Measurements from ENCODE around the gene MRPL3. TPM values are rescaled to one million over a fixed set of nuclear protein-coding genes. Genes with fewer than 3 reads are reported as not detected.

The MRPL3 gene
- total and polyA plus RNA-seq, 10 of the 15 experiments (the other 5 are each of a cell fraction or from before 2014, with no cell fraction given) = 91.6 to 307 (median 198) TPM

DNA sequence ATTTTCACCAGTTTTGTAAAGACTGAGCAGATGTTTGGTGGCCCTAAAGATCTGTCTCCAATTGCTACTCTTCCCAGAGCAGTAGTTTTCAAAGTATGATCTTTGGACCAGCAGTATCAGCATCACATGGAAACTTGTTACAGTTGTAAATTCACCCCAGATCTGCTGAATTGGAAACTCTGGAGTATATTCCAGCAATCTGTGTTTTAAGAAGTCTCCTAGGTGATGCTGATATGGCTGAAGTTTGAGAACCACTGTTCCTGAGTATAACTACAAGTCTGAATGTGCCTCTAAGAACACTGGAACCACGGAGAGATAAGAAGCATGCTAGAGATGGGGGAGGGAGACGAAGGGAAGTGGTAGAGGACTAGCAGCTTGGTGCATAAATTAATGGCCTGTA is 75.5 kb downstream of the MRPL3 start:
- no TSS peak for BruUV-seq (replicated peaks)
- SMC1A ChIA-PET (ENCODE audit: uncharacterized antibody, unreplicated experiment) = interaction anchor here (0.6 to 0.9 kb wide), 2 partner anchors 9 to 582 kb away, joined by 3 to 4 read pairs; no protein-coding TSS in a partner anchor

More for the DNA sequence above, 75.5 kb downstream of the MRPL3 start:
- TF ChIP-seq ZBTB33 (IDR thresholded peaks at IDR 0.05) (no peak), CREM (IDR thresholded peaks at IDR 0.05; ENCODE audit: low read depth) (no peak), BHLHE40 (IDR thresholded peaks at IDR 0.05; ENCODE audit: borderline replicate concordance in 1 of 2, low read depth in 2 of 2, low read length in 1 of 2) (no peak), EZH2 (IDR thresholded peaks at IDR 0.05; ENCODE audit: borderline replicate concordance, control insufficient read depth, low read depth, low read length) (no peak), EED (IDR thresholded peaks at IDR 0.05; ENCODE audit: low read depth) (no peak)
- intact Hi-C loops (cut with micrococcal nuclease; ENCODE audit: unreplicated experiment) (no loop called here), in situ Hi-C loops (cut with MboI) (no loop called here)
- no peaks in the 10 kb centered on the region for H3K79me2 ChIP-seq (ENCODE audit: control insufficient read depth, insufficient read depth, low read length)
- no peaks in the 10 kb centered on the region for H3K36me3 ChIP-seq (ENCODE audit: control insufficient read depth in 2 of 2, insufficient read depth in 2 of 2, low read length in 1 of 2)
- no peaks in the 10 kb centered on the region for H4K20me1 ChIP-seq (ENCODE audit: control insufficient read depth, insufficient read depth)
- FAIRE-seq (no peak), ATAC-seq (no peak), DNase-seq (ENCODE audit: low read depth, low spot score) (no peak)
- no peaks in the 10 kb centered on the region for H3K9me3 ChIP-seq (replicated peaks; ENCODE audit: control insufficient read depth, insufficient read depth, low read length)
- H3K27ac ChIP-seq (ENCODE audit: control insufficient read depth, insufficient read depth) = no peak overlapping the region
- ChIA-PET POLR2A (no interaction called here), RAD21 (ENCODE audit: unreplicated experiment) (no interaction called here), CTCF (no interaction called here)
- WGBS (ENCODE audit: insufficient coverage, insufficient replicate concordance, low lambda C conversion rate, missing lambda C conversion rate) = 2% methylated on average over 2 of the region's 2 CpGs
- H3K9ac ChIP-seq (ENCODE audit: control insufficient read depth, insufficient read depth, low read length) = no peak overlapping the region
- H3K4me3 ChIP-seq = no peak overlapping the region
- no peaks in the 10 kb centered on the region for H3K4me1 ChIP-seq (ENCODE audit: control insufficient read depth, insufficient read depth, low read length)
- no peak overlapping the region for H3K4me2 ChIP-seq (ENCODE audit: control insufficient read depth, insufficient read depth)
- no peaks in the 10 kb centered on the region for H3K27me3 ChIP-seq (replicated peaks in 1 of 2; ENCODE audit: control insufficient read depth in 2 of 2, insufficient read depth in 2 of 2, low read length in 1 of 2)
- no peak overlapping the region for H2AFZ ChIP-seq (ENCODE audit: control insufficient read depth, low read depth, low read length)

All from GM12878 (cell line).